Aortic smooth muscle cell (primary cell): Measurements from ENCODE around the gene LCE2A. TPM values are rescaled to one million over a fixed set of nuclear protein-coding genes. Genes with fewer than 3 reads are reported as not detected.

Experiments used
- total RNA-seq: library from RNA; depleted of rRNA; stranded (reverse); fragments of >200 nt; gene quantifications from 2 replicates; pipeline ENCODE4 v1.2.3, GENCODE V29; 2014

The LCE2A gene
- not detected in 2 replicates for total RNA-seq

GRCh38 chr1:152697701-152698600 is at the start of gene LCE2A:
Gene LCE2A, plus strand, starts transcription at chr1:152698345. Its CDS starts 557 bp downstream, at chr1:152698902.

GRCh38 chr1:152663098-152663497 is 35.0 kb upstream of the LCE2A start, which contains the start of gene LCE2D:
Gene LCE2D, plus strand, starts transcription at chr1:152663380. Its CDS starts 726 bp downstream, at chr1:152664106.

GRCh38 chr1:152674983-152675382 is 23.2 kb upstream of the LCE2A start, which contains the start of gene LCE2C:
Gene LCE2C, plus strand, starts transcription at chr1:152675279. Its CDS starts 737 bp downstream, at chr1:152676016.

GRCh38 chr1:152685823-152686222 is 12.3 kb upstream of the LCE2A start, which contains the start of gene LCE2B:
Gene LCE2B, plus strand, starts transcription at chr1:152686123. Its CDS starts 721 bp downstream, at chr1:152686844.

GRCh38 chr1:152707860-152708259 is 9.7 kb downstream of the LCE2A start, which contains the start of gene LCE4A:
Gene LCE4A, plus strand, starts transcription at chr1:152708160. Its CDS starts 916 bp downstream, at chr1:152709076.

Other genes starting within 250 kb of the LCE2A start
- gene LCE5A, start 187.5 kb upstream of the LCE2A start, total RNA-seq: not detected in 2 replicates
- gene CRCT1, start 183.9 kb upstream of the LCE2A start, total RNA-seq: not detected in 2 replicates
- gene LCE3E, start 131.6 kb upstream of the LCE2A start, total RNA-seq: not detected in 2 replicates
- not detected in 2 replicates for gene LCE3D, start 117.8 kb upstream of the LCE2A start, total RNA-seq
- gene LCE3C, start 98.1 kb upstream of the LCE2A start, total RNA-seq: not detected in 2 replicates
- gene LCE3B, start 84.5 kb upstream of the LCE2A start, total RNA-seq: not detected in 2 replicates
- gene LCE3A, start 75.2 kb upstream of the LCE2A start, total RNA-seq: not detected in 2 replicates
- gene LCE2D, start 35.0 kb upstream of the LCE2A start, total RNA-seq: not detected in 2 replicates
- gene LCE2C, start 23.1 kb upstream of the LCE2A start, total RNA-seq: not detected in 2 replicates
- gene LCE2B, start 12.2 kb upstream of the LCE2A start, total RNA-seq: not detected in 2 replicates
- not detected in 2 replicates for gene LCE4A, start 9.8 kb downstream of the LCE2A start, total RNA-seq
- gene KPRP, start 59.7 kb downstream of the LCE2A start, total RNA-seq: not detected in 2 replicates
- not detected in 2 replicates for gene LCE1F, start 76.8 kb downstream of the LCE2A start, total RNA-seq
- gene LCE1E, start 87.9 kb downstream of the LCE2A start, total RNA-seq: not detected in 2 replicates
- not detected in 2 replicates for gene LCE1D, start 98.4 kb downstream of the LCE2A start, total RNA-seq
- not detected in 2 replicates for gene LCE1C, start 108.3 kb downstream of the LCE2A start, total RNA-seq
- gene LCE1B, start 113.6 kb downstream of the LCE2A start, total RNA-seq: not detected in 2 replicates
- not detected in 2 replicates for gene LCE1A, start 129.1 kb downstream of the LCE2A start, total RNA-seq
- gene LCE6A, start 144.5 kb downstream of the LCE2A start, total RNA-seq: not detected in 2 replicates
- not detected in 2 replicates for gene LCE7A, start 161.7 kb downstream of the LCE2A start, total RNA-seq
- not detected in 2 replicates for gene SMCP, start 180.0 kb downstream of the LCE2A start, total RNA-seq
- not detected in 2 replicates for gene IVL, start 210.2 kb downstream of the LCE2A start, total RNA-seq
- gene SPRR5, start 248.9 kb downstream of the LCE2A start, total RNA-seq: not detected in 2 replicates